A673 (cell line): Measurements from ENCODE around the gene ZSCAN10.

Experiments used
- EZH2 ChIP-seq: fragments of 200-600 bp; sonication (generic); IDR thresholded peaks from 2 replicates; pipeline ENCODE4 v1.6.1; 2017; ENCODE audit warnings: borderline replicate concordance, low read depth, mild to moderate bottlenecking, mixed read lengths, antibody characterized with exemption, low read length; ENCODE audit not compliant: poor library complexity, severe bottlenecking
- TF ChIP-seq, protein P1 (sequence below): fragments of 300-800, 200-600 bp; sonication (generic); conservative IDR thresholded peaks from 2 replicates; pipeline ENCODE4 v1.5.1; 2017; ENCODE audit warnings: low read depth, mild to moderate bottlenecking, antibody characterized with exemption, low read length, moderate library complexity, mixed read lengths

DNA sequence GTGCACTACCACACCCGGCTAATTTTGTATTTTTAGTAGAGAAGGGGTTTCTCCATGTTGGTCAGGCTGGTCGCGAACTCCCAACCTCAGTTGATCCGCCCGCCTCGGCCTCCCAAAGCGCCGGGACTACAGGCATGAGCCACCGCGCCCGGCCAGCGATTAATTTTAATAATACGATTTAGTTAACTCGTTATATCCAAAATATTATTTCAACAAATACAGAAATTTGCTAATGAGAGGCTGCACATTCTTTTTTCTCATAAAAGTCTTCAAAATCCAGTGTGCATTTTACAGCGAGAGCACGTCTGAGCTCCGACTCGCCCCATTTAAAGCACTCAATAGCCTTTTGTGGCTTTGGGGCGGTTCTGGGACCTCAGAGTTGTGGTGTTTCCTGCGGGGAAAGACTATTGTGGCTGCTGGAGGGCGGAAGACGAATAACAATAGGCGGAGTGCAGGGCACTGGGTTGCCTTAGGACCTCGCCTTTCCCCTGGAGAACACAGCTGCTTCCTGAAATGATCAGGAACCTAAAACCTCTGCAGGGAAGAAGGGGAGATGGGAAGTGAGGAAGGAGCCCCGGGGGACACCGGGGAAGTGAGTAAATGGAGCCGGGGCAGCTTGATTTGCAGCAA is 2.9 kb upstream of the ZSCAN10 start:
- TF ChIP-seq, protein P1, sequence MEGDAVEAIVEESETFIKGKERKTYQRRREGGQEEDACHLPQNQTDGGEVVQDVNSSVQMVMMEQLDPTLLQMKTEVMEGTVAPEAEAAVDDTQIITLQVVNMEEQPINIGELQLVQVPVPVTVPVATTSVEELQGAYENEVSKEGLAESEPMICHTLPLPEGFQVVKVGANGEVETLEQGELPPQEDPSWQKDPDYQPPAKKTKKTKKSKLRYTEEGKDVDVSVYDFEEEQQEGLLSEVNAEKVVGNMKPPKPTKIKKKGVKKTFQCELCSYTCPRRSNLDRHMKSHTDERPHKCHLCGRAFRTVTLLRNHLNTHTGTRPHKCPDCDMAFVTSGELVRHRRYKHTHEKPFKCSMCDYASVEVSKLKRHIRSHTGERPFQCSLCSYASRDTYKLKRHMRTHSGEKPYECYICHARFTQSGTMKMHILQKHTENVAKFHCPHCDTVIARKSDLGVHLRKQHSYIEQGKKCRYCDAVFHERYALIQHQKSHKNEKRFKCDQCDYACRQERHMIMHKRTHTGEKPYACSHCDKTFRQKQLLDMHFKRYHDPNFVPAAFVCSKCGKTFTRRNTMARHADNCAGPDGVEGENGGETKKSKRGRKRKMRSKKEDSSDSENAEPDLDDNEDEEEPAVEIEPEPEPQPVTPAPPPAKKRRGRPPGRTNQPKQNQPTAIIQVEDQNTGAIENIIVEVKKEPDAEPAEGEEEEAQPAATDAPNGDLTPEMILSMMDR, result no peak
- no peak for TF ChIP-seq EZH2
